CD14-positive monocyte (primary cell): ENCODE data around the gene ABCC2. TPM values are rescaled to one million over a fixed set of nuclear protein-coding genes. Genes with fewer than 3 reads are reported as not detected.

ENCODE experiments used
- DNase-seq, 3 donors: peaks; one replicate each; pipeline ENCODE4 v3.0.0-alpha.2; 2011 to 2022
- H2AFZ ChIP-seq: 2 replicates; pipeline ENCODE4 v1.6.0; 2012; ENCODE audit warnings: mild to moderate bottlenecking, low read depth, low read length, inconsistent platforms; ENCODE audit not compliant: insufficient read depth, poor library complexity, severe bottlenecking
- H3K27ac ChIP-seq, 2 donors: 1 replicate in 1 of 2; 2 replicates in 1 of 2; pipeline ENCODE4 v1.5.1; 2012 to 2013; ENCODE audit warnings: low read length in 2 of 2, control low read depth in 1 of 2, inconsistent platforms in 1 of 2, low read depth in 1 of 2, mild to moderate bottlenecking in 1 of 2
- H3K27me3 ChIP-seq, 2 donors: one replicate each; pipeline versions ENCODE4 v1.6.0 to v1.6.1; 2011 to 2013; ENCODE audit warnings: low read length in 2 of 2; ENCODE audit not compliant: control insufficient read depth in 2 of 2, insufficient read depth in 2 of 2
- H3K36me3 ChIP-seq, 2 donors: replicated peaks in 1 of 2; 1 replicate in 1 of 2; 2 replicates in 1 of 2; pipeline versions ENCODE4 v1.5.1 to v1.6.1; 2012 to 2013; ENCODE audit warnings: low read length in 2 of 2, control low read depth in 1 of 2, inconsistent platforms in 1 of 2, mild to moderate bottlenecking in 1 of 2; ENCODE audit not compliant: insufficient read depth in 2 of 2, control insufficient read depth in 1 of 2
- H3K4me1 ChIP-seq, 2 donors: 1 replicate in 1 of 2; 2 replicates in 1 of 2; pipeline versions ENCODE4 v1.5.1 to v1.6.1; 2012 to 2013; ENCODE audit warnings: low read length in 2 of 2, control low read depth in 1 of 2, inconsistent platforms in 1 of 2, mild to moderate bottlenecking in 1 of 2, moderate library complexity in 1 of 2; ENCODE audit not compliant: insufficient read depth in 2 of 2, control insufficient read depth in 1 of 2
- H3K4me2 ChIP-seq: replicated peaks from 2 replicates; pipeline ENCODE3; 2012; ENCODE audit warnings: low read length, moderate library complexity, mild to moderate bottlenecking; ENCODE audit not compliant: poor library complexity, severe bottlenecking; ENCODE audit errors: extremely low read depth
- H3K4me3 ChIP-seq, 3 experiments: fragments of 200-600 bp in 1 of 3; sonication (generic) in 1 of 3; replicated peaks in 1 of 3; 1 replicate in 2 of 3; 2 replicates in 1 of 3; pipeline ENCODE4 v1.5.1; 2011 to 2013; ENCODE audit warnings: low read length in 3 of 3, mild to moderate bottlenecking in 3 of 3, control low read depth in 2 of 3, low read depth in 2 of 3, inconsistent platforms in 1 of 3, moderate library complexity in 1 of 3
- H3K79me2 ChIP-seq: 2 replicates; pipeline ENCODE4 v1.6.0; 2012; ENCODE audit warnings: mild to moderate bottlenecking, control low read depth, inconsistent platforms, low read length, moderate library complexity; ENCODE audit not compliant: insufficient read depth
- H3K9ac ChIP-seq: 2 replicates; pipeline ENCODE4 v1.6.0; 2017; ENCODE audit warnings: low read length, mild to moderate bottlenecking; ENCODE audit not compliant: insufficient read depth, poor library complexity, severe bottlenecking
- H3K9me3 ChIP-seq, 2 donors: replicated peaks in 1 of 2; 1 replicate in 1 of 2; 2 replicates in 1 of 2; pipeline versions ENCODE4 v1.5.1 to v1.6.1; 2012 to 2013; ENCODE audit warnings: low read length in 2 of 2, control low read depth in 1 of 2; ENCODE audit not compliant: control insufficient read depth in 1 of 2, insufficient read depth in 1 of 2
- H4K20me1 ChIP-seq: 2 replicates; pipeline ENCODE4 v1.6.0; 2012; ENCODE audit warnings: mild to moderate bottlenecking, low read length, control low read depth, moderate library complexity; ENCODE audit not compliant: insufficient read depth
- H3K27ac Mint-ChIP-seq, 7 donors: one replicate each; pipeline ENCODE4 v1.8.0; 2020; ENCODE audit warnings: mild to moderate bottlenecking in 7 of 7, mixed read lengths in 7 of 7, moderate library complexity in 6 of 7, inconsistent platforms in 2 of 7
- H3K27me3 Mint-ChIP-seq, 3 donors: one replicate each; pipeline ENCODE4 v1.8.0; 2021 to 2022; ENCODE audit warnings: low read depth in 3 of 3, mild to moderate bottlenecking in 3 of 3, mixed read lengths in 3 of 3, moderate library complexity in 3 of 3, inconsistent platforms in 1 of 3
- H3K36me3 Mint-ChIP-seq, 2 donors: one replicate each; pipeline ENCODE4 v1.8.0; 2020; ENCODE audit warnings: mixed read lengths in 2 of 2, inconsistent platforms in 1 of 2, mild to moderate bottlenecking in 1 of 2
- H3K4me1 Mint-ChIP-seq: one replicate; pipeline ENCODE4 v1.8.0; 2020; ENCODE audit warnings: mild to moderate bottlenecking, mixed read lengths
- H3K4me3 Mint-ChIP-seq, 2 donors: one replicate each; pipeline ENCODE4 v1.8.0; 2020; ENCODE audit warnings: mild to moderate bottlenecking in 2 of 2, mixed read lengths in 2 of 2, moderate library complexity in 1 of 2
- H3K9me3 Mint-ChIP-seq, 7 donors: one replicate each; pipeline ENCODE4 v1.8.0; 2020 to 2022; ENCODE audit warnings: mixed read lengths in 7 of 7, mild to moderate bottlenecking in 6 of 7, moderate library complexity in 6 of 7, inconsistent platforms in 2 of 7
- CTCF ChIP-seq: fragments of 200-600 bp; IDR thresholded peaks from one replicate; pipeline ENCODE4 v1.8.0; 2022; ENCODE audit warnings: antibody characterized with exemption, mild to moderate bottlenecking
- WGBS: methylation state at CpG from one replicate; pipeline ENCODE4 v1.1.5; 2013; ENCODE audit warnings: missing lambda C conversion rate; ENCODE audit not compliant: insufficient coverage; 5-methylcytosine and 5-hydroxymethylcytosine counted together
- intact Hi-C, 2 donors: fragments of 100-400 bp; cut with micrococcal nuclease; formaldehyde crosslinking; loops; one replicate each; pipeline versions ENCODE4 v1.15.0 to v1.15.1; 2023
- polyA plus RNA-seq, 3 donors: library from polyadenylated mRNA; depleted of rRNA in 1 of 3; unstranded in 2 of 3; stranded (reverse) in 1 of 3; fragments of 300-500 nt in 2 of 3; fragments of >200 nt in 1 of 3; fragmentation: Illumina TruSeq in 2 of 3; gene quantifications; 1 replicate in 2 of 3; 2 replicates in 1 of 3; pipeline ENCODE4 v1.2.3, GENCODE V29; 2012 to 2021

Gene ABCC2
- polyA plus RNA-seq, 3 donors = 0.09 to 2.7 (median 0.35) TPM

DNA sequence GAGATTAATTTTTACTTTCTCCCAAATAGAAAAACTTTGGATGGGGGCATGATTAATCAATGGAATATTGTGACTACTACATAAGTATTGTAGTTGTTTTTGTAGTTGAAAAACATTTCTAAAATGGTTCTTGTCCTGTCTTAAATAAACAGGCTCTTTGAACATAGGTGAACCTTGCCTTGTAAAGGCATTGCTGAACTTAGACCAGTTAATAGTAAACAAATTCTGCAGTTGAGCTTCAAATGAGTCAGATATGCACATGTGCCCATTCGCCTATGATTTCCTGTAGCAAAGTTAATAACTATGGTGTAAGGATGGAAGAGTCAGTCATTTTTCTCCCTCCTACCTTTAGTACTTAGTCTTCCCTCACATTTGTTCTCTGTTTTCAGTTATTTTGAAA lies 27.8 kb upstream of the ABCC2 start:
- Mint-ChIP-seq H3K9me3 (peaks cover 0 to 1% (median 0%) of the 10 kb centered on the region in 7 donors), H3K4me3 (no peak overlapping the region), H3K27ac (no peak overlapping the region), H3K27me3 (no peaks in the 10 kb centered on the region), H3K4me1 (no peaks in the 10 kb centered on the region), H3K36me3 (peaks cover 78 to 90% of the 10 kb centered on the region in 2 donors)
- H3K79me2 ChIP-seq = no peaks in the 10 kb centered on the region
- no peak for TF ChIP-seq CTCF
- no peak overlapping the region for H3K27ac ChIP-seq
- H4K20me1 ChIP-seq = no peaks in the 10 kb centered on the region
- H2AFZ ChIP-seq = no peak overlapping the region
- no peaks in the 10 kb centered on the region for H3K4me1 ChIP-seq
- peaks cover 94 to 99% of the 10 kb centered on the region in 2 donors for H3K36me3 ChIP-seq
- H3K4me2 ChIP-seq = no peak overlapping the region
- no peaks in the 10 kb centered on the region for H3K27me3 ChIP-seq
- H3K9me3 ChIP-seq = no peaks in the 10 kb centered on the region
- H3K9ac ChIP-seq = no peak overlapping the region
- no peak for DNase-seq
- intact Hi-C loops = no loop called here
- no CpG with 5 or more reads among the region's 1 CpG for WGBS
- H3K4me3 ChIP-seq = no peak overlapping the region

GRCh38 chr10:99756159-99756558 lies 26.3 kb upstream of the ABCC2 start:
- no peak overlapping the region for H2AFZ ChIP-seq
- H3K27ac Mint-ChIP-seq = no peak overlapping the region
- peaks cover 0 to 1% (median 0%) of the 10 kb centered on the region in 3 donors for H3K27me3 Mint-ChIP-seq
- H3K4me2 ChIP-seq = no peak overlapping the region
- no CpG with 5 or more reads among the region's 1 CpG for WGBS
- TF ChIP-seq CTCF = no peak
- H3K4me3 Mint-ChIP-seq = no peak overlapping the region
- no peak overlapping the region for H3K27ac ChIP-seq
- no peak overlapping the region for H3K9ac ChIP-seq
- no peak overlapping the region for H3K4me3 ChIP-seq
- H3K4me1 ChIP-seq = no peaks in the 10 kb centered on the region
- H3K9me3 ChIP-seq = no peaks in the 10 kb centered on the region
- intact Hi-C loops = no loop called here
- H3K9me3 Mint-ChIP-seq = peaks cover 0 to 2% (median 0%) of the 10 kb centered on the region in 7 donors
- no peak for DNase-seq
- H3K79me2 ChIP-seq = no peaks in the 10 kb centered on the region
- H4K20me1 ChIP-seq = no peaks in the 10 kb centered on the region
- peaks cover 78 to 92% of the 10 kb centered on the region in 2 donors for H3K36me3 Mint-ChIP-seq
- H3K4me1 Mint-ChIP-seq = no peaks in the 10 kb centered on the region
- H3K27me3 ChIP-seq = no peaks in the 10 kb centered on the region
- H3K36me3 ChIP-seq = peaks cover 86 to 95% of the 10 kb centered on the region in 2 donors
